Activated naive CD4-positive, alpha-beta T cell treated with anti-CD3 and anti-CD28 coated beads, Interleukin-2, amount 50 U/mL, for 24 hours (primary cell): ENCODE data around the gene FAM13A.

ENCODE experiments used
- H3K27ac Mint-ChIP-seq: one replicate; pipeline ENCODE4 v1.8.0; 2021; ENCODE audit warnings: mild to moderate bottlenecking, mixed read lengths
- H3K27me3 Mint-ChIP-seq: one replicate; pipeline ENCODE4 v1.8.0; 2021; ENCODE audit warnings: mixed read lengths
- H3K36me3 Mint-ChIP-seq: one replicate; pipeline ENCODE4 v1.8.0; 2021; ENCODE audit warnings: mixed read lengths
- H3K4me1 Mint-ChIP-seq: one replicate; pipeline ENCODE4 v1.8.0; 2021; ENCODE audit warnings: mixed read lengths
- H3K4me3 Mint-ChIP-seq: one replicate; pipeline ENCODE4 v1.8.0; 2021; ENCODE audit warnings: mild to moderate bottlenecking, mixed read lengths
- H3K9me3 Mint-ChIP-seq: one replicate; pipeline ENCODE4 v1.8.0; 2021; ENCODE audit warnings: mixed read lengths

Gene FAM13A

DNA sequence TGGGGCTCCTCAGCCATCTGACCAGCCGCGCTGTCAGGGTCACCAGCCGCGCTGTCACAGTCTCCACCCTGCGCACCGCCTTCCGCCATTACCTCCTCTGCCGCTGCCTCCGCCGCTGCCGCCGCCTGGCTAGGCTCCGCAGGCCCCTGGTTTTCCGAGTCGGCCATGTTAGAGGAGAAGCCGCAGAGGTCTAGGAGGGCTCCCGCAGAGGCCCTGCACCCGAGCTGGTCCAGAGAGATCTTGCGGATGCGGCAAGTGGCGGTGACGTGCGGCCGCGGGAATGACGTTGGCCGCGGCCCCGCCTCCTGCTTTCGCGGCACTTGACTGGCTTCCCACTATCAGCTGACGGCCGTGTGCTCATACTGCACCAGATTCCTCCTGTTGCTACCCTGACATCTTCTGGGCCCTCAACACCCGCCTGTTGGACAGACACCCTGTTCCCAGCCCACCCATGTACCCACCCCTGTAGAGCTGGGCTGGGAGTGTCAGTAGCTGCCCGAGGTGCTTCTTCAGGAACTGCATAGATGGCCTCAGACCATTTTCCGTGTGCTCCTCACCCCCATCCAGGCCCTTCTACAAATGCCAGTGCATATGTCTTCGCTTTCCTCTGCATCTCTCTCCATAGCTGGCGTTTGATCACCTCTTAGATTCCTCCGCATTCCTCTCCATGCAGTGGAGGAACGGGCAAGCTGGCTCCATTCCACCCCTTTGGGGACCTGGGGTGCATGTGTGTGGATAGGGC lies 359.2 kb downstream of the FAM13A start, which contains the start of gene NAP1L5:
NAP1L5 (minus strand) TSS at position 242 of the 742 bp plus-strand sequence; CDS start at position 167, 75 bp downstream.
- Mint-ChIP-seq H3K36me3 (peaks cover 3% of the 10 kb centered on the region), H3K9me3 (no peaks in the 10 kb centered on the region), H3K4me3 (peak within 1 kb of the TSS; percentile 91), H3K27me3 (no peaks in the 10 kb centered on the region), H3K27ac (peak within 1 kb of the TSS; percentile 79), H3K4me1 (peaks cover 18% of the 10 kb centered on the region)

DNA sequence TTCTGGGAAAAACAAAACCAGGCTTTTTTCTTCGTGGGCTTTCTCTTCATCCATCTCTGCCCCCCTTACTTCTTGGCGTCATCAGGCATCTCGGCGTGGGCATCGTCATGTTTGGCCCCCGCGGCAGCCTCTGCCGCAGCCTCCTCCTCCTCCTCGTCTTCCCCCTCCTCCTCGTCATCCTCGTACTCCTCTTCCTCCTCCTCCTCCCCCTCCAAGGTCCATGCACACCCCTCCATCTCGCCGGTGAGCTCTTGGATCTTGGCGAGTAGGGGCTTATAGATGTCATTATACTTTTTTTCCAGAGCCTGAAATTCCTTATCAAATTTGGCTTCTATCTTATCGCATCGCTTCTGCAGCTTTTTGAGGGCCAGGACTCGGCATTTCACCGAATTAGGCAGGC lies 359.8 kb downstream of the FAM13A start:
- no peaks in the 10 kb centered on the region for H3K27me3 Mint-ChIP-seq
- H3K4me3 Mint-ChIP-seq: peak overlapping the region; percentile 91
- peaks cover 18% of the 10 kb centered on the region for H3K4me1 Mint-ChIP-seq
- H3K36me3 Mint-ChIP-seq: peaks cover 3% of the 10 kb centered on the region
- no peaks in the 10 kb centered on the region for H3K9me3 Mint-ChIP-seq
- H3K27ac Mint-ChIP-seq: peak overlapping the region; percentile 79

DNA sequence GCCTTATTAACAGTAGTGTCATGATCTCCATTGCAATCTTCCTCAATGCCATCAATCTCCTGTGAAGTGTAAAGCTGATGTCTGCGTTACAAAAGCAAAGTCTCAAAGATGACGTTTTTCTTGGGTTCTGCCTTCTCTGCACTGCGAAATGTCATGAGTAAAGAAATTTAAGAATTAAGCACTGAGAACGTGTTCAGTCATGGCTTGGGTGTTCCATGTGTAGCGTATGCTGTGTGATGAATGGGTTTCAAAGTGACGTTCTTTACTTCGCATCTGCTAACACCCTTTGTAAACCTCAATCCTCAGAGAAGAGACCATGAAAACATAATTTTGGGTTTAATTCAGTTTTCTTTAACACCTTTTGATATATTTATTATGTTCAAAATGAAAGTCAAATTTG lies 360.4 kb downstream of the FAM13A start:
- H3K9me3 Mint-ChIP-seq: no peaks in the 10 kb centered on the region
- peaks cover 18% of the 10 kb centered on the region for H3K4me1 Mint-ChIP-seq
- peaks cover 3% of the 10 kb centered on the region for H3K36me3 Mint-ChIP-seq
- no peaks in the 10 kb centered on the region for H3K27me3 Mint-ChIP-seq
- peak overlapping the region; percentile 79 for H3K27ac Mint-ChIP-seq
- peak overlapping the region; percentile 91 for H3K4me3 Mint-ChIP-seq

DNA sequence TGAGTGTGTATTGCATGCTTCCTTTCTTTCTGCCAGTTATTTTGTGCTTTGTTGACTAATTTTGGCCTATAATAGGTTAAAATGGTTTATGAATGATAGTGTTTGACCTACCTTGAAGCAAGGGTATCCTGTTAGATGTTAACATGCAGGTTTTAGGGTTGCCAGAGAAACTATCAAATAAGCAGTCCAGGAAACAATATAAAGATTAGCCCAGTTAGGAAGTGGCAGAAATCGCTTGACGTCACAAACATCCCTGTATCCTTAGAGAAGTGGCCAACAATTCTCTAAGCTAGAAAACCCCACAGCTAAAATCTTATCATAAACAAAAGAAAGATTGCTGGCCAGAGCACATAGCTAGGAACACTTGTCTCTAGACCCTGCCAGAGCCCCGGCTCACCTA lies 363.2 kb downstream of the FAM13A start:
- Mint-ChIP-seq H3K4me3 (no peak overlapping the region), H3K27me3 (no peaks in the 10 kb centered on the region), H3K36me3 (peaks cover 4% of the 10 kb centered on the region), H3K4me1 (peaks cover 17% of the 10 kb centered on the region), H3K9me3 (no peaks in the 10 kb centered on the region), H3K27ac (peak overlapping the region; percentile 35)

DNA sequence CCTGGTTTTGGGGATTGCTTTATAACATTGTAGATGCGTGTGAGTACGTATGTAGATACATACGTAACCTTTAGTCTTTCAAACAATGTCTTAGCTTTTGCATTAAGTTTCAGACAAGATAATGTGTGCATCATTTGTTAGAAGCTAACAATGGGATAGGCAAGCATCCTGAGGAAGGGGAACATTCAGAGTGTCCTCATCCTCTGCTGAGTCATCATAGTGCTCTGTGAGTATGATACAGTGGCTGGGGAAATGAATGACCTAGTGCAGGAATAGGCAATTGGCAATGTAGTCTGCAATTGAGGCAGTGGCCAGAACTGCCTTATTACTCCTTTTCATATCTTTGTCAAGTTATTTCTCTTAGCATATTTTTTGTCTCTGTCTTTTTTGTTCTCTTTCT lies 366.6 kb downstream of the FAM13A start:
- peak overlapping the region; percentile 33 for H3K27ac Mint-ChIP-seq
- H3K36me3 Mint-ChIP-seq: peaks cover 20% of the 10 kb centered on the region
- H3K4me3 Mint-ChIP-seq: no peak overlapping the region
- H3K9me3 Mint-ChIP-seq: no peaks in the 10 kb centered on the region
- no peaks in the 10 kb centered on the region for H3K27me3 Mint-ChIP-seq
- H3K4me1 Mint-ChIP-seq: peaks cover 13% of the 10 kb centered on the region

DNA sequence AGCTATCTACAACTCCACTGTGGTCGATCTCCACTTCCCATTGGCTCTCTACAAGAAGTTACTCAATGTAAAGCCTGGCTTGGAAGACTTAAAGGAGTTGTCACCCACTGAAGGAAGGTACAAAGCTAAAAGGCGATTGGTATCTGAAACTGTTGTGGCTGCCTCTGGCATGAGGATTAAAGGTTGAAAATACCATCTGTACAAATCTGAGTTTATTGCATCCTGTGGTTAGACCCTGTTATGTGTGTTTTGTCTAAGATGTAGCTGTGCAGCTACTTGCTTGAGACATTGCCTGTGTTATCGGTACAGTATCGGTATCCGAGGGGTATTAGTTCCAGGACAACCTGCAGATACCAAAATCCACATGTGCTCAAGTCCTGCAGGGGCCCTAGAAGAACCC lies 375.8 kb downstream of the FAM13A start:
- Mint-ChIP-seq H3K27ac (no peak overlapping the region), H3K36me3 (peaks cover 43% of the 10 kb centered on the region), H3K4me3 (no peak overlapping the region), H3K27me3 (no peaks in the 10 kb centered on the region), H3K4me1 (peaks cover 3% of the 10 kb centered on the region), H3K9me3 (no peaks in the 10 kb centered on the region)
